IMR-90 (cell line): ENCODE measurements around the gene SEC16A.

Experiments used
- BHLHE40 ChIP-seq: fragments of 150-350 bp; IDR thresholded peaks from 2 replicates; pipeline ENCODE4 v1.6.1; 2016; ENCODE audit warnings: mild to moderate bottlenecking, low read depth, low read length
- CEBPB ChIP-seq: IDR thresholded peaks from 2 replicates; pipeline ENCODE4 v1.6.1; 2012; ENCODE audit warnings: low read depth, low read length, improper control_type of control experiment
- CTCF ChIP-seq: conservative IDR thresholded peaks from 2 replicates; pipeline ENCODE4 v1.5.1; 2012; ENCODE audit warnings: mild to moderate bottlenecking, low read depth, low read length, improper control_type of control experiment
- ELK1 ChIP-seq: fragments of 150-350 bp; IDR thresholded peaks from 2 replicates; pipeline ENCODE4 v1.6.1; 2016; ENCODE audit warnings: low read depth, mild to moderate bottlenecking, low read length, moderate library complexity, borderline replicate concordance
- FOS ChIP-seq: fragments of 150-350 bp; IDR thresholded peaks from 2 replicates; pipeline ENCODE4 v1.6.1; 2016; ENCODE audit warnings: low read depth, low read length
- MAFK ChIP-seq: IDR thresholded peaks from 2 replicates; pipeline ENCODE4 v1.6.1; 2012; ENCODE audit warnings: low read depth, low read length, improper control_type of control experiment
- MXI1 ChIP-seq: IDR thresholded peaks from 2 replicates; pipeline ENCODE4 v1.6.1; 2012; ENCODE audit warnings: low read depth, mild to moderate bottlenecking, low read length, moderate library complexity, borderline replicate concordance
- POLR2A ChIP-seq: IDR thresholded peaks from 2 replicates; pipeline ENCODE4 v1.6.1; 2012; ENCODE audit warnings: mild to moderate bottlenecking, low read depth, low read length
- RAD21 ChIP-seq: IDR thresholded peaks from 2 replicates; pipeline ENCODE4 v1.6.1; 2012; ENCODE audit warnings: low read length, improper control_type of control experiment
- RFX5 ChIP-seq: IDR thresholded peaks from 2 replicates; pipeline ENCODE4 v1.8.0; 2012; ENCODE audit warnings: low read depth, mild to moderate bottlenecking, low read length, moderate library complexity
- SMC3 ChIP-seq: fragments of 150-350 bp; IDR thresholded peaks from 2 replicates; pipeline ENCODE4 v1.6.1; 2016; ENCODE audit warnings: low read depth, mild to moderate bottlenecking, antibody characterized with exemption, low read length, moderate library complexity
- USF2 ChIP-seq: fragments of 150-350 bp; IDR thresholded peaks from 2 replicates; pipeline ENCODE4 v1.6.1; 2017; ENCODE audit warnings: mild to moderate bottlenecking, antibody characterized with exemption, low read length, low read depth

- TF ChIP-seq CTCF (no peak), BHLHE40 (no peak), POLR2A (no peak), MXI1 (no peak), RFX5 (no peak), RAD21 (no peak), USF2 (no peak), SMC3 (no peak), CEBPB (no peak), MAFK (no peak), ELK1 (no peak), FOS (no peak)
Observed at GRCh38 chr9:136403915-136404800, 78.7 kb downstream of the SEC16A start.
